ENCODE measurements around the gene GNB5. TPM values are rescaled to one million over a fixed set of nuclear protein-coding genes. Genes with fewer than 3 reads are reported as not detected.
A peak's percentile ranks its signal among the peaks of the same experiment; 100 is the strongest.

The GNB5 gene
- total RNA-seq, 1 donor from 2014 or later = 23.7 TPM

GRCh38 chr15:52078197-52078875 lies 112.9 kb downstream of the GNB5 start:
- H3K4me3 ChIP-seq (ENCODE audit: low read depth, low read length) = no peak overlapping the region
- no peak for TF ChIP-seq CTCF (conservative IDR thresholded peaks at IDR 0.05; ENCODE audit: low read depth, low read length)
- no peak for DNase-seq (ENCODE audit: low read depth)

GRCh38 chr15:52076889-52077781 lies 114.1 kb downstream of the GNB5 start:
- peak; percentile 70 for DNase-seq (ENCODE audit: low read depth)
- H3K4me3 ChIP-seq (ENCODE audit: low read depth, low read length) = no peak overlapping the region
- peak; percentile 17 for TF ChIP-seq CTCF (conservative IDR thresholded peaks at IDR 0.05; ENCODE audit: low read depth, low read length)

GRCh38 chr15:52071570-52071969 lies 119.6 kb downstream of the GNB5 start:
- TF ChIP-seq CTCF (conservative IDR thresholded peaks at IDR 0.05; ENCODE audit: low read depth, low read length) = no peak
- peak; percentile 73 for DNase-seq (ENCODE audit: low read depth)
- H3K4me3 ChIP-seq (ENCODE audit: low read depth, low read length) = no peak overlapping the region

GRCh38 chr15:52069559-52069958 lies 121.6 kb downstream of the GNB5 start:
- no peak for TF ChIP-seq CTCF (conservative IDR thresholded peaks at IDR 0.05; ENCODE audit: low read depth, low read length)
- no peak for DNase-seq (ENCODE audit: low read depth)
- no peak overlapping the region for H3K4me3 ChIP-seq (ENCODE audit: low read depth, low read length)

GRCh38 chr15:52068004-52068615 lies 123.1 kb downstream of the GNB5 start:
- no peak for TF ChIP-seq CTCF (conservative IDR thresholded peaks at IDR 0.05; ENCODE audit: low read depth, low read length)
- H3K4me3 ChIP-seq (ENCODE audit: low read depth, low read length) = no peak overlapping the region
- no peak for DNase-seq (ENCODE audit: low read depth)

- DNase-seq (ENCODE audit: low read depth) = no peak
Measured at GRCh38 chr15:52067545-52067926, 123.7 kb downstream of the GNB5 start.

More at GRCh38 chr15:52067545-52067926, 123.7 kb downstream of the GNB5 start:
- no peak for TF ChIP-seq CTCF (conservative IDR thresholded peaks at IDR 0.05; ENCODE audit: low read depth, low read length)
- H3K4me3 ChIP-seq (ENCODE audit: low read depth, low read length) = no peak overlapping the region

All from epithelial cell of proximal tubule (primary cell).